HPDE6-E6E7 (cell line): ENCODE results near the gene UBE2E2.

Experiments used
- DNase-seq: peaks from one replicate; pipeline ENCODE4 v3.0.0; 2011; ENCODE audit warnings: missing footprints; ENCODE audit errors: extremely low spot score

The UBE2E2 gene

GRCh38 chr3:23276913-23277658 lies 74.0 kb downstream of the UBE2E2 start:
- no peak for DNase-seq

DNA sequence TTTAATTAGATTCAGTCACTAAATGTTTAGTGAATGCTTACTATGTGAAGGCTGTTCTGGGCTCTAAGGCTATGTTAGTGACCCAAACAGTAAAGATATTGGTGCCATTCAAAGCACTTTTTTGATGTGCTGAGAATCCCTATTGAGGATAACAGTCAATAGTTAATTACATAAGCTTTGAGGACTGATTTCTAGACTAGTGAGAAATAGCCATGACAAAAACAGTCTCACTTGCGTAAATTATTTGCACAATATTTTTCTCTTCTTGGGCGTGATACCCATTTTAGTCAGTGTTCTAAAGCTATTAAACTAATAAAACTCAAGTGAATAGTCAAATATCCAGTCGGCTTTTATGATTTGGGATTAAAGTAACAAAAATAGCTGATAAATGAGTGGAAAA lies 74.6 kb downstream of the UBE2E2 start:
- DNase-seq, result no peak

DNA sequence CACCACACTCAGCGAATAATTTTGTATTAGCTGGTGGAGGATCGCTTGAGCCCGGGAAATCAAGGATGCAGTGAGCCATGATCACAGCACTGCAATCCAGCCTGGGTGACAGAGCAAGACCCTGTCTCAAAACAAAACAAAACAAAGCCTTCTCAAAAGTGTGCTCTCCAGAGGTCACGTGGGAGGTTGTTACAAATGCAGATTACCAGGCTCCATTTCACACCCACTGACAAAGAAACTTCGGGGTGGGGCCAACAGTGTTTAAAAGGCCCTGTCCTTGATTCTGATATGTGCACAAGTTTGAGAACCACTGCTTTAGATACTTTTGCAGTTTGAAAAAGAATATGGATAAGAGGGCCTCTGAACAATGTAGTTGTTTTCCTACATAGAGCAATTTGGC lies 80.5 kb downstream of the UBE2E2 start:
- DNase-seq, result no peak

GRCh38 chr3:23288286-23288685 lies 85.2 kb downstream of the UBE2E2 start:
- no peak for DNase-seq

GRCh38 chr3:23288715-23289114 lies 85.6 kb downstream of the UBE2E2 start:
- no peak for DNase-seq

DNA sequence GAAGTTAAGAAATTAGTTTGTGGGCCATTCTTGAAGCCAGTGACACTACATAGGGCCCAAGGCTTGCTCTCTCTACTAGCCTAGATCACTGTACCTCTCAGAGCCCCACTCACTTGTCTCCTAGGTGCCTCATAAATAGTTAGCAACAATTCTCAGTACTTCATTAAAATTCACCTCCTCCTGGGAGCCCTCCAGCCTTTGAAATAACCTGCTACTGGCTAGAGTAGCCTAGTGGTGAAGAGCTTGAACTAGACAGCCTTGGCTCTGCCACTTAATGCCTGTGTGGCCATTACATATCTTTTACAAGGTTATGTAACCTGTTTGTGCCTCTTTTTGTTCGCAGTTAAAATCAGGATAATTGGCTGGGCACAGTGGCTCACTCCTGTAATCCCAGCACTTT lies 89.3 kb downstream of the UBE2E2 start:
- DNase-seq, result no peak

- no peak for DNase-seq
Measured at GRCh38 chr3:23294770-23295387, 91.8 kb downstream of the UBE2E2 start.

DNA sequence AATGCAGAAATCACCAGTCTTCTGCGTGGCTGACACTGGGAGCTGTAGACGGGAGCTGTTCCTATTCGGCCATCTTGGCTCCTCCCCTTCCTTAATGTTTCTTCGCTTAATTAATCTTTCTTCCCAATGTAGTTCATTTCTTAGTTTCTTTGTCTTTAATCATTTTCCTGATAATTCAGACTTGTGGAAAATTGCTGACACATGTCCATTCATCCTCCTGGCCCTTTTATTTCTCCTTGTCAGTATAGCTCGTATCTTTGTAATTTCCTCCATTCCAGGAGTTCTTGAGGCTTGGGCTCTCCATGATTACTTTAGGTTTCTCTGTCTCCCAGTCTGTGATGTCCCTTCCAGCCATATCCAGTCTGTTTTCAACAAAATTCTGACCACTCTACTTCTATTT lies 98.7 kb downstream of the UBE2E2 start:
- DNase-seq, result no peak

- no peak for DNase-seq
Measured at GRCh38 chr3:23302271-23302670, 99.1 kb downstream of the UBE2E2 start.

- DNase-seq, result no peak
Measured at GRCh38 chr3:23303601-23304217, 100.6 kb downstream of the UBE2E2 start.

- no peak for DNase-seq
Measured at GRCh38 chr3:23304424-23304823, 101.3 kb downstream of the UBE2E2 start.

DNA sequence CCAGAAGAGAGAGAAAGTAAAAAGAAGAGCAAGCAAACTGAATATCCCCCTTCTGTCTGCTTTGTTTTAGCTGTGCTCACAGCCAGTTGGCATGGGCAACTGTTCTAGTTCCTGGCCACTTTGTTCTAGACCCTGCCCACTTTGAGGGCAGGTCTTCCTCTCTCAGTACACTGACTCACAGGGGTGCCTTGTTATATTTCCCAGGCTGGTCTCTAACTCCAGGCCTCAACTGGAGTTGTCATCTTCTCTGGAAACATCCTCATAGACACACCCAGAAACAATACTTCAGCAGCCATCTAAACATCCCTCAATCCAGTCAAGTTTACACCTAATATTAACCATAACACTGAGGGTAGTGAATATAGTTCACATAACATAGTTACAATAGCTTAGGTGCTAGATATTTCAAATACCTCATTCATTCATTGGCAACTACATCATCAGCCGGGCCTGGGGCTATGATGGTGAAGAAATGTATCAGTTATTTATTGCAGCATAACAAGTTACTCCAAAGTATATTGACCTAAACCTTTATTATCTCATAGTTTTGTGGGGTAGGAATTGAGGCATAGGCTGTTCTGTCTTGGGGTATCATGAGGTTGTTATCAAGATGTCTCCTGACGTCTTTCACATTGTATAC lies 106.0 kb downstream of the UBE2E2 start:
- no peak for DNase-seq

GRCh38 chr3:23312866-23313265 lies 109.7 kb downstream of the UBE2E2 start:
- no peak for DNase-seq

GRCh38 chr3:23314981-23315762 lies 112.0 kb downstream of the UBE2E2 start:
- DNase-seq, result no peak

DNA sequence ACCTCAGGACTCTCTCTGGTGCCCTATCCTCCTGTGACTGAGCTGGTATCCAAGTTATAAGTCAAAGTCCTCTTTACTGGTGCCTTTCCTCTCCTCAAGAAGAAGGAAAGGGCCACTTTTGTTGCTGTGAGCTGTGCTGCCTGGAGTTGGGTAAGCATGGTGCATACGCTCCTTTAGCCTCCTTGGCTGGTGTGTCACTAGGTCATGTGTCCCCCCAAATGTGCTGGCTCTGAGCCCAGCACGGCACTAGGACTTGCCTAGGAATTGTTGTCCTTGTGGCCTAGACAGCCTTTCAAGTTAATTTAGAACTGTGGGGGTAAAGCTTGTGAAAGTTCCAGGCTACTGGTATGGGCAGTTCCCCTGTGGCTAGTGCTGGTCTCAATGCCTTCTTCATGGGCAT lies 113.8 kb downstream of the UBE2E2 start:
- DNase-seq, result no peak

DNA sequence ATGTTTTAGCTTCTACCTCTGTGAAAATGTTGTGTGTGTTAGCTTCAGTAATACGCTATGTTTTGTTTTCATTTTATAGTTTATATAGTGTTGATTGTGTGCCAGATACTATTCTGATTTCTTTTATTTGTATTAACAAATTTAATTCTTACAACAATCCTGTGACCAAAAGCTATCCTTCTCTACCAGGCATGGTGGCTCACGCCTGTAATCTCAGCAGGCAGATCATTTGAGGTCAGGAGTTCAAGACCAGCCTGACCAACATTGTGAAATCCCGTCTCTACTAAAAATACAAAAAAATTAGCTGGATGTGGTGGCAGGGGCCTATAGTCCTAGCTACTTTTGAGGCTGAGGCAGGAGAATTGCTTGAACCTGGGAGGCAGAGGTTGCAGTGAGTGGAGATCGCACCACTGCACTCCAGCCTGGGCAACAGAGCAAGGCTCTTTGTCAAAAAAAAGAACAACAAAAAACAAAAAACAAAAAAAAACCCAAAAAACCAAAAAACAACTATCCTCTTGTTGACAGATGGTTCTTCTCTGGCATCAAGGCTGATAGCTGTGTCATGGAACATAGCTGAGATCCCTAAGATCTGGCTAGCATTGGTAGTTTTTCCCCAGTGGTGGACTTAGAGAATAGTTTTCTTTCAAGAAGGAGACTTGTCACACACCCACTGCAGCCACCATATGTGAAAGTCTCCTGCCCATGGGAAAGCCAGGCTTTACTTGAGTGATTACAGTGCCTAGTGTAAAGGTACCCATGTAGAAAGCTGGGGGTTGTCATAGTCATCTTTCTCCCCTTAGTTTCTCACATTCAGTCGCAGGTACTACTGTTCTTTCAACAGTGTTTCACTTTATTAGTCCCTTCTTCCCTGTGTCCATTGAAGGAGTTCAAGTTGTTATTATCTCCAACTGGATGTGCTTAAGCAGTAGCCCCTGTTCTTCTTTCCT lies 116.5 kb downstream of the UBE2E2 start:
- no peak for DNase-seq

- DNase-seq, result no peak
Measured at GRCh38 chr3:23320586-23321570, 117.8 kb downstream of the UBE2E2 start.

GRCh38 chr3:23324745-23325144 lies 121.6 kb downstream of the UBE2E2 start:
- no peak for DNase-seq

DNA sequence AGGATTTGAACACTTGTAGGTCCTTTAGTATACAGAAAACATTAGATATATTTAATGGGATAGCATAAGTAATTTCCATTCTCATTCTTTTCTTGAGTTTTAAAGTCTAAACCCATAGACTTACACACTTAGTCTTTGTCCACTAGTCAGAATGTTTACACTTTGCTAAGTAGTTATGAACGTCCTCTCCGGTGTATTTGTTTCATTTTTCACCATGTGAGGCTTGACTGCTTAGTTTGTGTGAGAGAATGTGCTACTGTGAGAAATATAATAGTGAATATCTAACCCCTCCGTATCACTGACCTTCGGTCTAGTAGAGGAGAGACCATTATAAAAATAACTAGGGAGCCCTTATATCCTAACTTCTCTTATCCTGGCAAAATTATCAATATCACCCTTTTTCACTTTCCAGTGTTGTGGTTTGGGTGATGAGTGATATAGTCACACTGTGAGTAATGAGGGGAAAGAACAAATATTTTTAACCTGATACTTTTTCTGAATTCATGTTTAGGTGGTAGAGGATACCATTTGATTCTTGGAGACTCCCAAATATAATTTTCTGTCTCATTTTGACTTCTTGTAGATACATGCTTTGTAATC lies 122.4 kb downstream of the UBE2E2 start:
- no peak for DNase-seq
